B cell (primary cell): ENCODE results near the gene MOB1B. TPM values are rescaled to one million over a fixed set of nuclear protein-coding genes. Genes with fewer than 3 reads are reported as not detected.

ENCODE experiments used
- ATAC-seq: fragments of 200-7000 bp; cut with Tn5 transposase; one replicate; pipeline ENCODE4 v1.10.0; 2021; ENCODE audit warnings: low read depth, mild to moderate bottlenecking, moderate number of reproducible peaks, moderate library complexity
- CTCF ChIA-PET: fragments of 350-600 bp; sonication (Branson Sonifier 250); formaldehyde crosslinking; loops from one replicate; lab custom pipeline; 2021; ENCODE audit warnings: antibody characterized with exemption, inconsistent platforms; lab: Charles Lee
- POLR2A ChIA-PET: fragments of 350-600 bp; sonication (Branson Sonifier 250); formaldehyde crosslinking; loops from one replicate; lab custom pipeline; 2021; ENCODE audit warnings: antibody characterized with exemption; lab: Charles Lee
- DNase-seq: peaks from one replicate; pipeline ENCODE4 v3.0.0; 2013
- H2AFZ ChIP-seq: 2 replicates; pipeline ENCODE4 v1.6.1; 2012; ENCODE audit warnings: mild to moderate bottlenecking, low read depth, low read length; ENCODE audit not compliant: insufficient read depth, poor library complexity, severe bottlenecking
- H3K27ac ChIP-seq, 2 donors: 1 replicate in 1 of 2; 2 replicates in 1 of 2; pipeline ENCODE4 v1.5.1; 2012 to 2013; ENCODE audit warnings: low read length in 2 of 2, mild to moderate bottlenecking in 2 of 2, moderate library complexity in 1 of 2
- H3K27me3 ChIP-seq, 4 experiments: fragments of 200-600 bp in 1 of 4; sonication (generic) in 1 of 4; replicated peaks in 1 of 4; 1 replicate in 2 of 4; 2 replicates in 2 of 4; pipeline versions ENCODE4 v1.6.1 to v1.7.0; 2013 to 2016; ENCODE audit warnings: low read length in 3 of 4, mild to moderate bottlenecking in 2 of 4, mixed read lengths in 1 of 4, moderate library complexity in 1 of 4; ENCODE audit not compliant: insufficient read depth in 4 of 4, control insufficient read depth in 3 of 4; ENCODE audit errors: control extremely low read depth in 1 of 4
- H3K36me3 ChIP-seq, 2 experiments: replicated peaks in 1 of 2; 1 replicate in 1 of 2; 2 replicates in 1 of 2; pipeline versions ENCODE4 v1.6.1 to v1.7.1; 2013; ENCODE audit warnings: low read length in 1 of 2; ENCODE audit not compliant: insufficient read depth in 2 of 2, control insufficient read depth in 1 of 2; ENCODE audit errors: control extremely low read depth in 1 of 2, extremely low read depth in 1 of 2
- H3K4me1 ChIP-seq, 2 donors: fragments of 200-600 bp in 1 of 2; sonication (generic) in 1 of 2; 1 replicate in 1 of 2; 2 replicates in 1 of 2; pipeline versions ENCODE4 v1.5.1 to v1.6.1; 2013 to 2017; ENCODE audit warnings: low read length in 2 of 2; ENCODE audit not compliant: control insufficient read depth in 2 of 2, insufficient read depth in 2 of 2
- H3K4me2 ChIP-seq: replicated peaks from 2 replicates; pipeline ENCODE3; 2012; ENCODE audit warnings: mild to moderate bottlenecking, low read depth, low read length; ENCODE audit not compliant: poor library complexity, severe bottlenecking
- H3K4me3 ChIP-seq, 5 experiments: fragments of 200-600 bp in 1 of 5; sonication (generic) in 1 of 5; 1 replicate in 3 of 5; 2 replicates in 2 of 5; pipeline versions ENCODE4 v1.5.1 to v1.7.0; 2011 to 2016; ENCODE audit warnings: low read length in 4 of 5, mild to moderate bottlenecking in 4 of 5, low read depth in 2 of 5, control low read depth in 1 of 5, moderate library complexity in 1 of 5; ENCODE audit not compliant: insufficient read depth in 1 of 5; ENCODE audit errors: control extremely low read depth in 1 of 5, extremely low read depth in 1 of 5
- H3K79me2 ChIP-seq: fragments of 200-600 bp; sonication (generic); one replicate; pipeline ENCODE4 v1.6.0; 2016; ENCODE audit warnings: low read length; ENCODE audit not compliant: control insufficient read depth, insufficient read depth
- H3K9ac ChIP-seq: fragments of 200-600 bp; sonication (generic); 2 replicates; pipeline ENCODE4 v1.6.1; 2017; ENCODE audit warnings: mild to moderate bottlenecking, low read length, moderate library complexity
- H3K9me3 ChIP-seq, 3 donors: one replicate each; pipeline versions ENCODE4 v1.6.1 to v1.7.1; 2013; ENCODE audit warnings: low read length in 2 of 3; ENCODE audit not compliant: control insufficient read depth in 2 of 3, insufficient read depth in 1 of 3; ENCODE audit errors: control extremely low read depth in 1 of 3
- H4K20me1 ChIP-seq: 2 replicates; pipeline ENCODE4 v1.6.0; 2012; ENCODE audit warnings: mild to moderate bottlenecking, low read length; ENCODE audit not compliant: insufficient read depth, control insufficient read depth, poor library complexity, severe bottlenecking
- H3K27ac Mint-ChIP-seq: one replicate; pipeline ENCODE4 v1.8.0; 2021; ENCODE audit warnings: mixed read lengths
- H3K27me3 Mint-ChIP-seq: one replicate; pipeline ENCODE4 v1.8.0; 2021; ENCODE audit warnings: mixed read lengths
- H3K4me1 Mint-ChIP-seq: one replicate; pipeline ENCODE4 v1.8.0; 2021; ENCODE audit warnings: mixed read lengths
- H3K4me3 Mint-ChIP-seq: one replicate; pipeline ENCODE4 v1.8.0; 2021; ENCODE audit warnings: mixed read lengths
- H3K9me3 Mint-ChIP-seq: one replicate; pipeline ENCODE4 v1.8.0; 2022; ENCODE audit warnings: mixed read lengths; ENCODE audit not compliant: insufficient read depth
- CTCF ChIP-seq: fragments of 200-600 bp; IDR thresholded peaks from one replicate; pipeline ENCODE4 v1.8.0; 2022; ENCODE audit warnings: antibody characterized with exemption, mild to moderate bottlenecking
- EZH2 ChIP-seq: IDR thresholded peaks from 2 replicates; pipeline ENCODE4 v1.6.1; 2012; ENCODE audit warnings: borderline replicate concordance, low read depth, mild to moderate bottlenecking, moderate library complexity, low read length; ENCODE audit not compliant: insufficient read depth, poor library complexity, severe bottlenecking
- WGBS: methylation state at CpG from one replicate; pipeline ENCODE4 v1.1.5; 2013; ENCODE audit warnings: missing lambda C conversion rate; ENCODE audit not compliant: insufficient coverage; 5-methylcytosine and 5-hydroxymethylcytosine counted together
- intact Hi-C: fragments of 100-400 bp; cut with micrococcal nuclease; formaldehyde crosslinking; loops from one replicate; pipeline ENCODE4 v1.10.0; 2022
- polyA plus RNA-seq: library from polyadenylated mRNA; depleted of rRNA; stranded (reverse); fragments of >200 nt; gene quantifications from 2 replicates; pipeline ENCODE4 v1.2.3, GENCODE V29; 2012
- total RNA-seq, 2 donors: library from RNA; stranded (reverse); fragments of 120-200 nt in 1 of 2; gene quantifications; 1 replicate in 1 of 2; 2 replicates in 1 of 2; pipeline versions ENCODE4 v1.2.3 to v1.2.4, GENCODE V29; 2013 to 2022

MOB1B gene
- total and polyA plus RNA-seq, 2 donors (not counting 1 experiment from before 2014, with no cell fraction given): 2.3 to 30.4 TPM

DNA sequence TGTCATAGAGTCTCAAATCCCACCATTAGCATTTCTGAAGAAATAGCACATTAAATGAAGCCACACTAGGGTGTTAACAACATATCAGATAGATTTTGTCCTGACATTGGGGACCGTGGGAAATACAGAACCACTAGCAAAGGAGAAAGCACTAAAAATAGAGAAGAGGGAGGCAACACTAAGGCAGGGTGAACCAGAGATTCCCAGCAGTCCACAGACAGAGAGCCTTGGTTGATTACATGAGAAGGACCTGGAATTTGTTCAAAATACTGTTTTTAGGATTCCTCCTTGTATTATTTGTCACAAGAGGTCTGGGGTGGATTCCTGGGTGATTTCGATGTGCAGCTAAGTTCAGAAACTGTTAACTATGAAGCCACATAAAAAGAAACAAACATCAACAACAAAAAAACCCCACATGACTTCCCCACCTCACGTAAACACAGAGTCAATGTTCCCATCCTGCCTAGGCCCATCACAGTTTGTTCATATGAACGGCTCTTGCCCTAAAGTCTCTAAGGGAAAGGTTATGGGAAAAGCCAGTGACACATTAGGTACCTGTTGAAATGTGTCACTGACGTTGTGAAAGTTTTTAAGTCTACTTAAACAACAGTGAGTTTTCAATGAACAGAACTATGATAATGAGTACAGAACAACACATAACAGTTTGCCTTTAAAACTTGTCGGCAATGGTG is 38.9 kb upstream of the MOB1B start:
- Histone ChIP-seq H3K9ac (no peak overlapping the region), H3K79me2 (no peaks in the 10 kb centered on the region), H3K36me3 (no peaks in the 10 kb centered on the region), H2AFZ (no peak overlapping the region), H3K27ac (no peak overlapping the region), H3K27me3 (no peaks in the 10 kb centered on the region), H4K20me1 (no peaks in the 10 kb centered on the region), H3K4me3 (no peak overlapping the region), H3K9me3 (no peaks in the 10 kb centered on the region), H3K4me1 (peaks cover 0 to 4% of the 10 kb centered on the region in 2 donors), H3K4me2 (no peak overlapping the region)
- Mint-ChIP-seq H3K4me3 (no peak overlapping the region), H3K9me3 (no peaks in the 10 kb centered on the region), H3K27me3 (no peaks in the 10 kb centered on the region), H3K27ac (peak overlapping the region; percentile 32), H3K4me1 (peaks cover 5% of the 10 kb centered on the region)
- ChIA-PET CTCF (interaction anchor here (1.6 kb wide), 1 partner anchor 13 kb away, joined by 3 read pairs; no protein-coding TSS in a partner anchor), POLR2A (interaction anchor here (1.0 kb wide), 1 partner anchor 11 kb away, joined by 4 read pairs; no protein-coding TSS in a partner anchor)
- ATAC-seq: no peak
- TF ChIP-seq EZH2: no peak
- TF ChIP-seq CTCF: no peak
- WGBS: 88% methylated on average over 1 of the region's 6 CpGs
- intact Hi-C loops: no loop called here
- no peak for DNase-seq

DNA sequence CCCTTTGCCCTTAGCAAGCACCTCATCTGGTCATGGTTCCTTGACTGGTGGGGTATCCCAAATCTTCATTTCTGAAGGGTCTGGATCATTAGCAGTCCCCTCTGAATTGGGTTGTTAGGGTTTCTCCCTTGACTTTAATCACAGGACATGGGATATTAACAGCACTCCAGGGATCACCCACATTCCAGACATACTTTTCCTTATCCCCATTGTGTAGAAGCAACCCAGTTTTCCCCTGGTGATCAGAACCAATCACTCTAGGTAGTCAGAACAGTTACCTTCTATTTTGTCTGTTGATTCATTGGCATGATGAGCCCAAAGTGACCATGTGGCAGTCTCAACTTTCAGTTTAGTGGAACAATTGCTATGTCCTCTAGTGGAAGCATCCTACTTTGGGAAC is 33.4 kb upstream of the MOB1B start:
- H3K9me3 Mint-ChIP-seq: no peaks in the 10 kb centered on the region
- ChIA-PET POLR2A (interaction anchor here (0.5 kb wide), 1 partner anchor 156 kb away, joined by 3 read pairs; no protein-coding TSS in a partner anchor), CTCF (no interaction called here)
- H3K4me3 ChIP-seq: no peak overlapping the region
- no peak for TF ChIP-seq EZH2
- no peak for TF ChIP-seq CTCF
- no peaks in the 10 kb centered on the region for H3K9me3 ChIP-seq
- no peaks in the 10 kb centered on the region for H3K4me1 Mint-ChIP-seq
- H3K27me3 ChIP-seq: no peaks in the 10 kb centered on the region
- no peaks in the 10 kb centered on the region for H3K36me3 ChIP-seq
- DNase-seq: no peak
- H3K4me3 Mint-ChIP-seq: no peak overlapping the region
- H3K4me1 ChIP-seq: peaks cover 0 to 4% of the 10 kb centered on the region in 2 donors
- no peaks in the 10 kb centered on the region for H3K79me2 ChIP-seq
- no peak overlapping the region for H3K4me2 ChIP-seq
- ATAC-seq: no peak
- no peak overlapping the region for H3K27ac Mint-ChIP-seq
- H3K27ac ChIP-seq: no peak overlapping the region
- no peak overlapping the region for H3K9ac ChIP-seq
- no peak overlapping the region for H2AFZ ChIP-seq
- no peaks in the 10 kb centered on the region for H4K20me1 ChIP-seq
- no peaks in the 10 kb centered on the region for H3K27me3 Mint-ChIP-seq
- intact Hi-C loops: no loop called here
